ENCODE results near the gene SLF2.

Gene SLF2

GRCh38 chr10:100897976-100898375, 14.8 kb upstream of the SLF2 start:
- H3K4me3 ChIP-seq (ENCODE audit: low read length), result no peak overlapping the region
- no peak for TF ChIP-seq CTCF (IDR thresholded peaks at IDR 0.05; ENCODE audit: insufficient read depth, low read depth, low read length, missing control alignments)
- DNase-seq (ENCODE audit: low read depth), result no peak

DNA sequence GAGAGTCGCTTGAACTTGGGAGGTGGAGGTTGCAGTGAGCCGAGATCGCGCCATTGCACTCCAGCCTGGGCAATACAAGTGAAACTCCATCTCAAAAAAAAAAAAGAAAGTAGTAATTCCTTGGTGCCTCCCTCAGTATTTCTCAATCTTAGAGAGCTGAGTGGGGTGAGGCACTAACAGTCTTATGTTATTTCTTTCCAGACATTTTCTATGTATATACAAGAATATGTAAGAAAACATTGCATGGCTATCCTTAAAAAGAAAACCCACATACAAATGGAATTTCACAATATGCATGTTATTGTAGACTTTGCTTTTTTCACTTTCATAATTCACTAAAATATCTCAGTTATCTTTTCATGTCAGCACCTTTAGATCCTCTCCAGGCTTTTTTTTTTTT, 13.6 kb upstream of the SLF2 start:
- H3K4me3 ChIP-seq (ENCODE audit: low read length), result no peak overlapping the region
- DNase-seq (ENCODE audit: low read depth), result no peak
- TF ChIP-seq CTCF (IDR thresholded peaks at IDR 0.05; ENCODE audit: insufficient read depth, low read depth, low read length, missing control alignments), result no peak

- no peak overlapping the region for H3K4me3 ChIP-seq (ENCODE audit: low read length)
- no peak for TF ChIP-seq CTCF (IDR thresholded peaks at IDR 0.05; ENCODE audit: insufficient read depth, low read depth, low read length, missing control alignments)
- DNase-seq (ENCODE audit: low read depth), result no peak
Observed at GRCh38 chr10:100901051-100901450, 11.7 kb upstream of the SLF2 start.

DNA sequence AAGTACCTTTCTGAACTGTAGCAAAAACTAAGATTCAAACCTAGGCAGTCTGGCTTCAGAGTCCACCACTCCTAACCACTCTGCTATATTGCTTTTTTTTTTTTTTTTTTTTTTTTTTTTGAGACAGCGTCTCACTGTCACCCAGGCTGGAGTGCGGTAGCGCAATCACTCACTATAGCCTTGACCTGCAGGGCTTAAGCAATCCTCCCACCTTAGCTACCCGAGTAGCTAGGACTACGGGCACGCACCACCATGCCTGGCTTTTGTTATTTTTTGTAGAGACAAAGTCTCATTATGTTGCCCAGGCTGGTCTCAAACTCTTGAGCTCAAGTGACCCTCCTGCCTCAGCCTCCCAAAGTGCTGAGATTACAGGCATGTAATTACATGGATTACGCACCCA, 10.1 kb upstream of the SLF2 start:
- H3K4me3 ChIP-seq (ENCODE audit: low read length), result no peak overlapping the region
- DNase-seq (ENCODE audit: low read depth), result no peak
- no peak for TF ChIP-seq CTCF (IDR thresholded peaks at IDR 0.05; ENCODE audit: insufficient read depth, low read depth, low read length, missing control alignments)

GRCh38 chr10:100904917-100905316, 7.8 kb upstream of the SLF2 start:
- no peak for TF ChIP-seq CTCF (IDR thresholded peaks at IDR 0.05; ENCODE audit: insufficient read depth, low read depth, low read length, missing control alignments)
- no peak overlapping the region for H3K4me3 ChIP-seq (ENCODE audit: low read length)
- no peak for DNase-seq (ENCODE audit: low read depth)

DNA sequence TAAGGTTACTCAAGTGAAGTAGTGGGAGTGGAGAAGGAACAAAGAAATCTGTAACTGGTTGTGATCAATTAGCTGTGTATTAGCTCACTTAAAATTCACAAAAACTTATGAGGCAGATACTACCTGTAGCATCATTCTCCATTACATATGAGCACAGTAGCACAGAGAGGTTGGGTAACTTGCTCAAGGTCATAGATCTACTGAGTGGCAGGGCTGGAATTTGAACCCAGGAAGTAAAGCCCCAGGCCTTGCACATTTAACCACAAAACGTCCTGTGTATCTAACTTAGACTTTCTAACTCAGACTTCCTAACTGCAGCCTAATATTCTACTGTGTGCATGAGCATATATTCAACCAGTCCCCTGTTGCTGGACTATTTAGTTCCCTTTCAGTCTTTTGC, 5.6 kb upstream of the SLF2 start:
- H3K4me3 ChIP-seq (ENCODE audit: low read length), result no peak overlapping the region
- no peak for TF ChIP-seq CTCF (IDR thresholded peaks at IDR 0.05; ENCODE audit: insufficient read depth, low read depth, low read length, missing control alignments)
- no peak for DNase-seq (ENCODE audit: low read depth)

GRCh38 chr10:100907773-100908363, 4.9 kb upstream of the SLF2 start:
- DNase-seq (ENCODE audit: low read depth), result no peak
- no peak overlapping the region for H3K4me3 ChIP-seq (ENCODE audit: low read length)
- TF ChIP-seq CTCF (IDR thresholded peaks at IDR 0.05; ENCODE audit: insufficient read depth, low read depth, low read length, missing control alignments), result no peak
